A673 (cell line): ENCODE measurements around the gene CEP112.

Source experiments
- CTCF ChIP-seq: fragments of 300-800, 200-600 bp; sonication (generic); conservative IDR thresholded peaks from 2 replicates; pipeline ENCODE4 v1.5.1; 2017; ENCODE audit warnings: low read depth, mild to moderate bottlenecking, antibody characterized with exemption, low read length, moderate library complexity, mixed read lengths
- EZH2 ChIP-seq: fragments of 200-600 bp; sonication (generic); IDR thresholded peaks from 2 replicates; pipeline ENCODE4 v1.6.1; 2017; ENCODE audit warnings: borderline replicate concordance, low read depth, mild to moderate bottlenecking, mixed read lengths, antibody characterized with exemption, low read length; ENCODE audit not compliant: poor library complexity, severe bottlenecking

- TF ChIP-seq CTCF (no peak), EZH2 (no peak)
These were observed 239.9 kb downstream of the CEP112 start for GRCh38 chr17:65952015-65952414.
